HL-60/S4 (cell line): ENCODE results near the gene TIMP2.
"Not testable (repeated sequence)": the region's sequence is repeated elsewhere in the genome, so short reads cannot be mapped to it uniquely, and the experiment has no call there.

Experiments used
- in situ Hi-C: fragments of 300-500 bp; cut with MboI; formaldehyde crosslinking; loops from 2 replicates; pipeline ENCODE4 v1.14.3; 2022; ENCODE audit warnings: low sequenced_read_pairs

The TIMP2 gene

GRCh38 chr17:78892062-78892456 lies 33.1 kb downstream of the TIMP2 start:
- in situ Hi-C loops: no loop called here

GRCh38 chr17:78891406-78892061 lies 33.7 kb downstream of the TIMP2 start:
- in situ Hi-C loops: no loop called here

DNA sequence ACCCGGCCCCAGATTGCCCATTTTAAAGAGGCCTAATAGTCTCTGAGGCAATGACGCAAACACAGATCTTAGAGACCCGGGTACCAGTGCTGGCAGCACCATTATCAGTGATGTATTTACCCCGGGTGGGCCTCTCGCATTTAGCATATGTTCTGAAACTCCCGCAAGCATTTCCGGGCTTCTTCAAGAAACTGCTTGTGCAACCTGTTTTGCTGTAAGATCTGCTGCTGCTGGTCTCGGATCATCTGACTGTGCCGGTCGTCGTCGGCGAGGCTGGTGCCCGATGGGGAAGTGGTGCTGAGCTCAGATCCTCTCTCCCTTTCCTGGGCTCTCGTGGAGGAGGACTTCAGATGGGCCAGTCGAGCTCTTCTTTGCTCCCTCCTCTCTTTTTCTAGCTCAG lies 34.7 kb downstream of the TIMP2 start:
- in situ Hi-C loops: no loop called here

GRCh38 chr17:78890096-78890495 lies 35.1 kb downstream of the TIMP2 start:
- in situ Hi-C loops: not testable (repeated sequence)

- in situ Hi-C loops: no loop called here
Measured at GRCh38 chr17:78889531-78889930, 35.7 kb downstream of the TIMP2 start.

DNA sequence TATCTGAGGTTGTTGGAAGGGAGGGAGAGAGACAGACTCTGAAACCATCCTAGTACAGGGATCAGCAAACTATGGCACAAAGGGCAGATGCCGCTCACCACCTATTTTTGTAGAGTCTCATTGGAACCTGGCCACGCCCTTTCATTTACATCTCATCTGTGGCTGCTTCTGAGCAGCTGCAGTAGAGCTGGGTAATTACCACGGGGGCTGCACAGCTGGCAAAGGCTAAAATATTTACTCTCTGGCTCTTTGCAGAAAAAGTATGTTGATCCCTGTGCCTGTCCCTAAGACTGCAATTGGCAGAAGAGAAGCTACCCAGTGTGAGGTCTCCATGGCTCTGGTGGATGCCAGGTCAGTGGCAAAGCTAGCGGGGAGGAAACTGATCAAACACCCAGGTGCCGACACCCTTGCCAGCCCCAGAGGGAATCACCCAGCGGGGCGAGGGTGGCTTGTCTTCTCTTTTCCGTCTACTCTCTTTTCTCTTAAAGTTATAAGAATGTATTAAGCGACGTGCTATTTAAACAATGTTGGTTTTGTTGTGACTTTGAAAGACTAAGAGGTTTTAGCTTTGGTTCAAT lies 36.2 kb downstream of the TIMP2 start:
- in situ Hi-C loops: no loop called here

DNA sequence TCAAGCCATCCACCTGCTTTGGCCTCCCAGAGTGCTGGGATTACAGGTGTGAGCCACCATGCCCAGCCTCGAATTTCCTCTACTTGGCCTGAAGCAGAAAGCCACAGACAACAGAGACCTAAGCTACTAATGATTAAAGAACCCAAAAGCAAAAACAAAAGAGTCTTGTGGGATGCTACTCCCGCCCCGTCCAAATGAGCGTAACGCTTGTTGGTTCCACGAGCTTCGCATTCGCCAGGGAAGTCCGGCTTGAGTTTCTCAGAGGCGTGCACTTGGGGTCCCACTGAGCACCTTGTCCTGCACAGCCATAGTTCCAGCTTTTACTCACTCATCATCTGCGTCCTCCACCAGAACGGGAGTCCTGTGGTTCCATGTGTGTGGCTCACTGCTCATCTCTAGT lies 38.2 kb downstream of the TIMP2 start:
- in situ Hi-C loops: no loop called here

DNA sequence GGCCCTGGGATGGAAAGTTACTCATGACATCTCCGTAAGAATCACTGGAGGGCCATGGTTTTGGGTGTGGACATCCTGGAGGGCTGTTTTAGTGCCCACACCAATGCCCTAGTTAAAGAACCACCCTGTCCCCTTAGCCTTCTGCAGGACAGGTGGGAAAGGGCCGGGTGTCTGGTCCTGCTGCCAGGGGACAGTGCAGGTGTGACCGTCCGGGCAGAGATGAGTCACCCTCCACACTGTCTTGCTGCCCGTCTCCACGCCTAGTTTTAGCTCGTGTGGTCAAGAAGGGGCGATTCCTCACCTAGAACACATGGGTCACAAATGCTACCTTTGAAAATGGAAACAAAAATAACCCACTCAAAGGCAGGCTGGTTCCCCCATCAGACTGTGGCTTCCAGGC lies 39.2 kb downstream of the TIMP2 start:
- in situ Hi-C loops: no loop called here

- in situ Hi-C loops: no loop called here
Measured at GRCh38 chr17:78884876-78885667, 40.1 kb downstream of the TIMP2 start.

DNA sequence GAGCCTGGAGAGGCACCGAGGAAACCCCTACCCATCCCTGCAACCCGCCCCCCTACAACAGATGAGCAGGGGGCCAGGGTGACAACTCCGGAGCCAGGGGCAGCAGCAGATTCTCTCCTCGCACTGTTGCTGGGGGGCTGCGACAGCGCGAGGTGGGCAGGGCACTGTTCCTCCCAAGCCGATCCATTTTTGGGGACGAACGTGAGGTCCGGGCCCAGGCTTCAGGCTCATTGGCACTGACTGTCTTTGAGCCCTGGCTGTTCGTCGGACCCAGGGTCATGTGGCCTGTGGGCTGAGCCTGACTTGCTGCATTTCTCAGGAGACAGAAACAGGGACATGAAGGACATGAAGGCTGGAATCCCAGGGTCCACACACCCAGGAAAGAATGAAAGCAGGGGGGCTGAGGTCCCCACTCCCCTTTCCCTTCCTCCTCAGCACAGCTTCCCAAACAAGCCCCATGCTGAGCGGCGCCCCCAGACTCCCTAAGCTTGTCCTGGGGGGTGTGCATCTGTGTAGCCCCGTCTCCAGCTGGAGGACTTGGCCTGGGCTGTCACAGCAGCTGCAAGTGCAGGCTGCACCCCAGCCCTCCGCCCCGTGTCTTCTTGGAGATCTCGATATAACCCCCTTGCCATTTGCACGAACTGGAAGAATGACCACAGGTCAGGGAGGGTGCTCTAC lies 40.9 kb downstream of the TIMP2 start:
- in situ Hi-C loops: no loop called here

GRCh38 chr17:78883533-78884131 lies 41.6 kb downstream of the TIMP2 start:
- in situ Hi-C loops: no loop called here

GRCh38 chr17:78883089-78883532 lies 42.1 kb downstream of the TIMP2 start:
- in situ Hi-C loops: no loop called here

DNA sequence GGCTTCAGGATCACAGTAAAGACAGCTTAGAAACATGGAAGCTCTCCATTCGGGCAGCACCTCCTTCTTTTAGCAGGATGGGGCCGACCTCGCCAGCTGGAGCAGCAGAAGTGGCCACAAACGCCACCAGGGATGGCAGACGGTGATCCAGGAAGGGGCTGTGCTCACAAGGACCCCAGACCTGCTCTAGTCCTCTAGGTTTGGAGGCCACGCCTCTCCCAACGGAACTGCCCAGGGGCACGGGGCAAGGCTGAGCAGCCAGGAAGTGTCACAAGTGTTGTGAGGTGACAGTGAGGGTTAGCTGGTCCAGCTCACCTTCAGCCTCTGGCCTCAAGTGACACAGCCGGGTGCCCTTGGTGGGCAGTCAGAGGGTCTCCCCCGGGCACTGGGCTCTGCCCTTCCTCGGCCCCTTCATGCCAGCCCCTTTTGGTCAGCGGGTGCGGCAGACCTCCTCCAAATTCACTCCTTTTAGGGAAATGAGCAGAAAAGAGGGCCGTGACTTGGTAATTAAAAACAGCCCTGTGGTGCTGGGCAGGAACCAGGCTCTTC lies 42.6 kb downstream of the TIMP2 start:
- in situ Hi-C loops: no loop called here

- in situ Hi-C loops: no loop called here
Measured at GRCh38 chr17:78879635-78880186, 45.5 kb downstream of the TIMP2 start.

GRCh38 chr17:78878871-78879527 lies 46.2 kb downstream of the TIMP2 start:
- in situ Hi-C loops: no loop called here

DNA sequence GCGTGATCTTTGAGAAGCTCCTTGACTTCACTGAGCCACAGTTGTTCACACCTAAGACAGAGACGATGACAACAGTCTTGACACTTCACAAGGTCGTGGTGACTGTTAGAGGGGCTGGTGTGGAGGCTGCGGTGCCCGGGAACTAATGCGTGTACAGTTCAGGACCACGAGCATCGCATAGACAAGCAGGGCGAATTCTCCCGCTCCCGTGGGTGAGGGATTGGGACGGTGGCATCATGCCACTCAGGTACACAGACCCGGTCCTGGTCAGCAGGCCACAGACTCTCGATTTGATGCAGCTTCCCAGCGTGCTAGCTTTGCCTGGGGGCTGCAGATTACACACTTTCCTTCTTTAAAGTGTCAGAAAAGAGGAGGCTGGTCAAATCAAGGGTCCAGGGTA lies 46.9 kb downstream of the TIMP2 start:
- in situ Hi-C loops: no loop called here

DNA sequence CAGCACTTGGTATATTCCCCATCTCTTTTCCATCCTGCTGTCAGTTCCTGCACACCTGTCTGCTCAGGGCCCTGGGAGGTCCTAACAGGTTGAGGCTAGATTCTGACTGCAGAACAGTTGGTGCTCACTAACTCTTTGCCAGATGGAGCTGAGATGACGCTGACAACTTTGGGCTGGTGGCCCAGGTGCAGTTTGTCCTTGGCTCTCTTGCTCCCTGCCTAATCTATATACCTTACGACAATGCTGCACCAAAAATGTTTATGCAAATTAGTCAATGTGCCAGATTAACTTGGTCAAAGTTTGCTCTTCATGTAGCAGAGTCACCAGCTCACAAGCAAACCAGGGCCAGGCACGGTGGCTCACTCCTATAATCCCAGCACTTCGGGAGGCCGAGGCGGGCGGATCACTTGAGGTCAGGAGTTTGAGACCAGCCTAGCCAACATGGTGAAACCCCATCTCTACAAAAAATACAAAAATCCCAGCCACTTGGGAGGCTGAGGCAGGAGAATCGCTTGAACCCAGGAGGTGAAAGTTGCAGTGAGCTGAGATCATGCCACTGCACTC lies 48.2 kb downstream of the TIMP2 start:
- in situ Hi-C loops: not testable (repeated sequence)

- in situ Hi-C loops: no loop called here
Measured at GRCh38 chr17:78876094-78876597, 49.0 kb downstream of the TIMP2 start.

DNA sequence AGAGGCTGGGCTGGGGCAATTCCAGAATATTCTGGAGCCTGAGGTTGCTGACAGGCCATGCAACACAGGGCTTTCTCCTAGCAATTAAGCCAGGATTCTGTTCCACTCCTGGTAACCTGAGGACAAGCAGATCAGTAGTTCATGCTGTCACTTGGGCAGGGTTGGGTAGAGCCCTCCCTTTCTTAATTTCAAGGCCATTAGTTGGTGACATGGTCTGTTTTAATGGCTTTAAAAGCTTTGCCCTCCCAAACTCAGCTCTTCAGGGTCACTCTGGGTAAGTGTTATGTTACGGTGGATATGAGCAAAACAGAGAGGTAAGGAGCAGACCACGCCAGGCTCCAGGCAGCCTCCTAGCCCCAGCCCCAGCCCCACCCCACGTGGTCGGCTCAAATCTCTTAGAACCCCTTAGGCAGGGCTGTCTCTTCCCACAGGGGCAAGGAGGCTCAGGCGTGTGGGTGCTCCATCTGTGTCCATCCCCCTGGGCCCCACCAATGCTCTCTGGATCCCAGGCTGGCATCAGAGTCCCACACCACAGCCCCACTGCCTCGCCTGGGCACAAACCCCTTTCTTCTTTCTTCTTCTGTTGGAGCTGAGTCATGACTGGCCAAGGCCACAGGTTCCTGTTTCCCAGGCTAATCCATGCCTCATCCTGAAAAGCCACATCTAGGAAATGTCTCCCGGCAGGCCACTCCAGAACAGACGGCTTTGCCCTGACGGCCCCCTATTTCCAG lies 49.7 kb downstream of the TIMP2 start:
- in situ Hi-C loops: no loop called here
